Posterior cingulate gyrus (tissue), 11 donors: Measurements from ENCODE around the gene LMOD1.
"Not testable (repeated sequence)": the region's sequence is repeated elsewhere in the genome, so short reads cannot be mapped to it uniquely, and the experiment has no call there.

Experiments
- DNase-seq, 10 donors: peaks; one replicate each; pipeline versions ENCODE4 v3.0.0 to v3.0.0-alpha.2; 2020 to 2021; ENCODE audit warnings: mixed read lengths in 3 of 10
- intact Hi-C: fragments of 100-400 bp; cut with DNase I; formaldehyde crosslinking; loops from one replicate; pipeline ENCODE4 v1.15.1; 2023

LMOD1 gene

GRCh38 chr1:201882665-201883132 lies 63.6 kb downstream of the LMOD1 start:
- intact Hi-C loops, result no loop called here

GRCh38 chr1:201881617-201882016 lies 64.7 kb downstream of the LMOD1 start:
- intact Hi-C loops, result no loop called here
- no peak for DNase-seq

More at GRCh38 chr1:201882665-201883132, 63.6 kb downstream of the LMOD1 start:
- DNase-seq, result peak in 2 of 10 donors; percentile 36 to 83

GRCh38 chr1:201880928-201881571 lies 65.3 kb downstream of the LMOD1 start:
- DNase-seq, result no peak
- intact Hi-C loops, result no loop called here

GRCh38 chr1:201877877-201878401 lies 68.4 kb downstream of the LMOD1 start:
- intact Hi-C loops, result loop anchor here (1.0 to 5.0 kb wide), 2 partner anchors 46 to 94 kb away; no protein-coding TSS in a partner anchor
- peak in 3 of 10 donors; percentile 41 to 76 (median 43) for DNase-seq

- DNase-seq, result peak in 1 of 10 donors; percentile 70
These were observed 70.1 kb downstream of the LMOD1 start for GRCh38 chr1:201876148-201876818.

GRCh38 chr1:201874672-201875071 lies 71.7 kb downstream of the LMOD1 start:
- no peak for DNase-seq
- intact Hi-C loops, result loop anchor here (5.0 kb wide), 1 partner anchor 42 kb away; no protein-coding TSS in a partner anchor

More at GRCh38 chr1:201876148-201876818, 70.1 kb downstream of the LMOD1 start:
- intact Hi-C loops, result loop anchor here (5.0 kb wide), 1 partner anchor 44 kb away; no protein-coding TSS in a partner anchor

GRCh38 chr1:201870397-201870796 lies 76.0 kb downstream of the LMOD1 start:
- intact Hi-C loops, result no loop called here
- peak in 1 of 10 donors; percentile 61 for DNase-seq

- no peak for DNase-seq
- intact Hi-C loops, result no loop called here
These were observed 84.9 kb downstream of the LMOD1 start for GRCh38 chr1:201861448-201861847.

- intact Hi-C loops, result no loop called here
- DNase-seq, result no peak
These were observed 86.9 kb downstream of the LMOD1 start for GRCh38 chr1:201859424-201859823.

- intact Hi-C loops, DNase-seq: not testable (repeated sequence)
These were observed 89.6 kb downstream of the LMOD1 start for GRCh38 chr1:201856722-201857121.

- intact Hi-C loops, result no loop called here
- no peak for DNase-seq
These were observed 94.4 kb downstream of the LMOD1 start for GRCh38 chr1:201851949-201852348.

- DNase-seq, result no peak
These were observed 96.3 kb downstream of the LMOD1 start for GRCh38 chr1:201850053-201850397.

GRCh38 chr1:201849372-201850052 lies 96.8 kb downstream of the LMOD1 start:
- no peak for DNase-seq
- intact Hi-C loops, result no loop called here

More at GRCh38 chr1:201850053-201850397, 96.3 kb downstream of the LMOD1 start:
- intact Hi-C loops, result no loop called here

GRCh38 chr1:201848230-201848629 lies 98.1 kb downstream of the LMOD1 start:
- DNase-seq, result no peak
- intact Hi-C loops, result no loop called here

- no peak for DNase-seq
- intact Hi-C loops, result no loop called here
These were observed 99.2 kb downstream of the LMOD1 start for GRCh38 chr1:201847150-201847549.
